ENCODE data around the gene FOXN3.
A peak's percentile ranks its signal among the peaks of the same experiment; 100 is the strongest.
"Not testable (repeated sequence)": the region's sequence is repeated elsewhere in the genome, so short reads cannot be mapped to it uniquely, and the experiment has no call there.

Gene FOXN3

DNA sequence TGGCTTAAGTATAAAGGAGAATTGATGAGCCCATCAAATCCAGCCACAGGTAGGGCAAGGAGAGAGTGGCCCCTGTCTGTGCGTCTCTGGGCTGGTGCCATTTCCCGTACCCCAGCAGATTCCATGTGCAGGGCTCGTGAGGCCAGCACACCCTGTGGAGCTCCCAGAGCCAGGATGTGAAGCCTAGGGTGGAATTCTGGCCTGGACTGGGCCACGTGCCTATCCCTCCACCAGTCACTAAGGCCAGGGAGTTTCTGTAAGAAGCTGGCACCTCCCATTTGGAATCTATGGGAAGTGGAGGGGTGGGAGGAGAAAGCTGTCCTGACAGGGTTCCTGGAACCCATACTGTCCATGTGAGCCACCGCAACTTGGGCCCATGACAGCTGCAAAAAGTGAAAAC, 148.5 kb downstream of the FOXN3 start:
- DNase-seq = no peak

DNA sequence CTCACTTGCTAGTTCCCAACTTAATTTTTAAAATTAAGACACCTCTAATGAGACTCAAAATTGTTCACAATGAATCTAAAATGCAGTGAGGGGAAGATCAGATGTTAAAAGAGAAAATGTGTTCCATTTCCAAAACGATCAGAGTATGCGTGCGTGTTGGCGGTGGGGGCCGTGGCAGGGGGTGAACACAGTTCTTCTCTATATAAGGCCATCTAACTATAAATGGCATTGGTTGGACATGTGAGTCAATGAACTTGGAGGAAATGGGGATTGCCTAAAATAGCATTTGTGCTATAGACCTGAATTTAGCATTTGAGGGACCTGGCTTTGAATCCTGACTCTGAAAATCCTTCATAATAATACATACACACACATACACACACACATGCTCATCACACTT, 149.4 kb downstream of the FOXN3 start:
- no peak for DNase-seq

GRCh38 chr14:89267163-89267562, 149.9 kb downstream of the FOXN3 start:
- DNase-seq = no peak

DNA sequence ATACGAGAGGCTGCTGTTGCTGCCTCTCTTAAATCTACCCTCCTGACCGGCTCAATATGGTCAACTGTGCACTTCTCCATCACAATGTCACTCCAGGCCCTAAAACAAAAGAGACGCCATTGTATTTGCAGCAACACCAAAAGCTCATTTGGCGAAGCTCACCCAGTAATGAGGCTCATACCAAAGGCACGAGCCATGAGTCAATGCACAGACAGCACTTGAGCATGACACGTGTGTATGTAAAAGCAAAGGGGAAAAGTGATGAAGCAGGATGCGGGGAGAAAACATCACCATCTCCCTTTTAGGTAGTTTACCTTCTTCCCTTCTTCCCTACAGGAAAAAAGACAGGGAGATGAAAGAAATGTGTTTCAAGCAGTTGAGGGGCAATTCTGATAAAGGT, 150.3 kb downstream of the FOXN3 start:
- no peak for DNase-seq

- peak; percentile 10 for DNase-seq
Measured at GRCh38 chr14:89265234-89265633, 151.8 kb downstream of the FOXN3 start.

DNA sequence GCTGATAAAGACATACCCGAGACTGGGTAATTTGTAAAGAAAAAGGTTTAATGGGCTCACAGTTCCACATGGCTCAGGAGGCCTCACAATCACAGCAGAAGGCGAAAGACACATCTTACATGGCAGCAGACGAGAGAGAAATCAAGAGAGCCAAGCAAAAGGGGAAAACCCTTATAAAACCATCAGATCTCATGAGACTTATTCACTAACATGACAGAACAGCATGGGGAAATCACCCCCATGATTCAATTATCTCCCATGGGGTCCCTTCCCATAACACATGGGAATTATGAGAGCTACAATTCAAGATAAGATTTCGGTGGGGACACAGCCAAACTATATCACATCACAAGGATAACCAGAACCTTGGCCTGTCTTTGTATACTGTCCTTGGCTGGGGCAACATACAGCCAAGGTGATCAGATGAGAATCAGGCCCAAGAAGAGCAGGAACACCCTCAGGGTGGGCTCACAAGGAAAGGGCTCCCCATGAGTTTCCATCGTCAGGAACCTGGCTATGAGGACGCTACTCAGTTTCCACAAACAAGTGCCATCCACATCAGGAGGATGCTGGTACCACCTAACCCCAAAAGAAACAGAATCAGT, 152.7 kb downstream of the FOXN3 start:
- no peak for DNase-seq

- DNase-seq = no peak
Measured at GRCh38 chr14:89262041-89262440, 155.0 kb downstream of the FOXN3 start.

DNA sequence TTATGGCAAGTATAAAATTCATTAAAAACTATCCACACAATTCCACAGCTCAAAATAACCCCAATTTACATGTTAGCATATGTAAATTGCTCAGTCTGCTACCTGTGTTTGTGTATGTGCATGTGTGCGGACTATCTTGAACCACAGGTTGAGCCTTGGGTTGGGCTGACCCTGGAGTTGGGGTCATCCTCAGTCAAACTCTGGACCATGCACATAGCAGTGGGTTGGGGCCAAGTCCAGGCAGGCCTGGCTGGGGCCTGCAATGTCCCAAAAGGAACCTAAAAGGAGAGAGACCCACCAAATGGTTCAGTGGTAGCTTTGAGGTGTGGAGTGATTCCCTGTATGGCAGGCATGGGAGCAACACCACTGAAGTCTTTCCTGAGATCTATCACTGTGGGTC, 156.1 kb downstream of the FOXN3 start:
- DNase-seq = no peak

GRCh38 chr14:89259951-89260609, 157.0 kb downstream of the FOXN3 start:
- no peak for DNase-seq

- DNase-seq = no peak
Measured at GRCh38 chr14:89258728-89259273, 158.2 kb downstream of the FOXN3 start.

DNA sequence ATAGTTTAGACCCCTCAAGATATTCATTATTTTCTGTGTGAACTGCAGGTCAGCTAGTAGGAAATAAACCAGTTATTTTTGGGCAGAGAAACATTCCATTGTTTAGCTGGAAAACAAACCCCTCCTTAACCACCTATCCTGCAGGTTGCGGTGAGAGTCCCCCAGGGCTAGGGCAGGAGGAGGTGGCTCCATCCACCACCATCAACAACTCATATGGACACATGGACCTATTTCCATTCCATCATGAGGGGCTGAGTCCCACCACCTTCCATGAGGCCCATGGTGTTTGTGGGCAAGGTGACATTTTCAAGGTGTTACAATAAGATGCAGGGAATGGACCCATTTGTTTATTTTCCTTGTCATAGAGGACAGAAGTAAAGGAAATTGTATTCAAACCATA, 160.1 kb downstream of the FOXN3 start:
- no peak for DNase-seq

GRCh38 chr14:89256283-89256682, 160.8 kb downstream of the FOXN3 start:
- no peak for DNase-seq

GRCh38 chr14:89255852-89256251, 161.2 kb downstream of the FOXN3 start:
- DNase-seq = no peak

DNA sequence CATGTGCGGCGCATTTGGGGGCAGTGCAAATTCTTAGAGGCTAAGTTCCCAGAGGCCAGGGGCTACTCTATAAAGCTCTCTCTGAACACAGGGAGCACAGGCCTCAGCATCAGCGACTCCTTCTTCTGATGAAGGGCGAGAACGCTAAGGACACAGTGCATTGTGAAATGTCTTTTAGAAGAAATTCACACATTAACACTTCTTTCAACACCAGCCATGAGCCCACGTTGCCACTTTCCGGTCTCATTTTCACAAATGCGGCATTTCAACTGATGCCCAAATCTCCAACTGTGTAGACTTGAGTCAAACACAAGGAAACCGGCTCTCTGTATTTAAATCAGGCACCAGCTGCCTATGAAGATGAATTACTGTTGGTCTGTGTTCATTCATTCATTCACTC, 162.0 kb downstream of the FOXN3 start:
- no peak for DNase-seq

DNA sequence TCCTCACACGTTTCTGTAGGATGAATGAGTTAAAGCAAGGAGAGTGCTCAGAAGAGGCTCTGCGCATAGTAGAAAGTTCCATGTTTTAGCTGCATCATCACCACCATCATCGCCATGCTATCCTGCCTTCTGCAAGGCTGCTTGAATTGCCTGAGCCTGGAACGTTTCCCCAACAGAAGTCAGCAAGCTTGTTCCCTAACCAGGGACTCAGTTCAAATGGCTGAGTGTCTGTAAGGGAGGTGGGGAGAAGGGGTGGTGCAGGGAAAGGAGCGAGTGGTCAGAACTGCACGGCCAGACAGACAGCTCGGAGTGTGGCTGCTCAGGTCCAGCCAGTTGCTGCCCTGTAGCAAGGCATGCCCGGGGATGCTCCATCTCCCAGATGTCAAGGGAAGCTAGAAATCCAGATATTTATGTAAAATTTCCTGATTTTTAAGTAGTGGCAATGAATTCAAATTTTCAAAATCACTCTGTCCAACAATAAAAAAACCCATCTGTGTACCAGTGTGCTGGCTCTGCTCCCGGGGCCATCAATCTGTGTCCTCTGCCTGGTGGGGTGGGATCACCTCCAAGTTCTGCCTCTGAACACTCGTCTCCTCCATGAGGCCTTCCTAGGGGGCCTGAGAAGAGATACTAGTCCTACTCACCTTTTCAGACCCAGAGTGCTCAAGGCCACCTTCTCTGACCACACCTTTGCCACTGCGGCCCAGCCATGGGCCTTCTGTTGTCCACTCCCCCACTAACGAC, 162.7 kb downstream of the FOXN3 start:
- DNase-seq = no peak

GRCh38 chr14:89252887-89253532, 164.0 kb downstream of the FOXN3 start:
- DNase-seq = peak; percentile 40

- no peak for DNase-seq
Measured at GRCh38 chr14:89251061-89251460, 166.0 kb downstream of the FOXN3 start.

- DNase-seq = not testable (repeated sequence)
Measured at GRCh38 chr14:89250655-89250975, 166.4 kb downstream of the FOXN3 start.

GRCh38 chr14:89249972-89250654, 166.9 kb downstream of the FOXN3 start:
- DNase-seq = no peak

DNA sequence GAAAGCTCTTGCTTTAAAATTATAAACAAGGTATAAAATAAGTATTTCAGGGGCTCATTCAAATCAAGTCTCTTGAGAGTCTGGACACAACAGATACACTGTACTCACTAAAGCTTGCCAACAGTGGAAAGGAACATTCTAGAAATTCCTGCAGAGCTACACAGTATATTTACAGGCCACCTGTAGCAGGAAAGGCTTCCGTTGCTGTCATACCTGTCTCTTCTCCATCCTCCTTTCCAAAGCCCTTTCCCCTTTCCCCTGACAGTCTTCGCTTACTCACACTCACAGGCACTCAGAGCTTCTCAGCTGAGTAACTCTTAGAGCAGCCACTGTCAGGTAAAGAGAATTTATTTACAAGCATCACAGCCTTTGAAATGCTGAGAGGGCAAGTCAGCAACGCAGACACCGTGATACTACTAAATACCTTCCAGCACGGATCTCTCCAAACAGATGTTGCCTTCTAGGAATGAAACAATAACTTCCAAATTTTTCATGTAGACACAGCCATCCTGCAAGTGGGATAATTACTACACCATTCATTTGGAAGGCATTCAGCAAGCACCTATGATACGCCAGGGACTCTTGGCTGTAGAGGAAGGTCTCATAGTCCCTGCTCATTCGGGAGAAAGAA, 167.9 kb downstream of the FOXN3 start:
- DNase-seq = no peak

- peak; percentile 14 for DNase-seq
Measured at GRCh38 chr14:89248411-89249064, 168.5 kb downstream of the FOXN3 start.

Data from NCI-H69 (cell line).